ENCODE measurements around the gene MEGF9.

- no peak for TF ChIP-seq CTCF (conservative IDR thresholded peaks at IDR 0.05; ENCODE audit: low read length)
- TF ChIP-seq EZH2phosphoT487 (IDR thresholded peaks at IDR 0.05; ENCODE audit: borderline replicate concordance, low read depth, low read length), result no peak
Observed at GRCh38 chr9:120570296-120570695, 144.0 kb downstream of the MEGF9 start.

Measured in OCI-LY7 (cell line).